NCI-H524 (cell line): Measurements from ENCODE around the gene CYFIP1.

Experiments used
- DNase-seq, 2 experiments: peaks; one replicate each; lab custom pipeline; 2025; lab: John Stamatoyannopoulos, UW

Gene CYFIP1

DNA sequence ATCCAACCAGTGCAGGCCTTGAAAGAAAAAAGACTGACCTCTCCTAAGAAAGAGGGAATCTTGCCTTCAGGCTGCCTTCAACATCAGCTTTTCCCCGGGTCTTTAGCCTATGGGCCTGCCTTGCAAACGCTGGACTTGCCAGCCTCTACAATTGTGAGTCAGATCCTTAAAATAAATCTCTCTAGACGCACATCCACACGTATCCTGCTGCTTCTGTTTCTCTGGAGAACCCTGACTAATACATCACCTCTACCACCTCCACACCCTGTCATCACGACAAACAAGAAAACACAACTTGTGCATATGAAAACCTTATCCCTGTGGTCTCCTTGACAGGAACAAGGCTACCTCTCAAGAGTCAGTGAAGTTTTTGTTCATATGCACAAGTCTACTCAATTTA lies 11.8 kb downstream of the CYFIP1 start:
- DNase-seq: no peak

DNA sequence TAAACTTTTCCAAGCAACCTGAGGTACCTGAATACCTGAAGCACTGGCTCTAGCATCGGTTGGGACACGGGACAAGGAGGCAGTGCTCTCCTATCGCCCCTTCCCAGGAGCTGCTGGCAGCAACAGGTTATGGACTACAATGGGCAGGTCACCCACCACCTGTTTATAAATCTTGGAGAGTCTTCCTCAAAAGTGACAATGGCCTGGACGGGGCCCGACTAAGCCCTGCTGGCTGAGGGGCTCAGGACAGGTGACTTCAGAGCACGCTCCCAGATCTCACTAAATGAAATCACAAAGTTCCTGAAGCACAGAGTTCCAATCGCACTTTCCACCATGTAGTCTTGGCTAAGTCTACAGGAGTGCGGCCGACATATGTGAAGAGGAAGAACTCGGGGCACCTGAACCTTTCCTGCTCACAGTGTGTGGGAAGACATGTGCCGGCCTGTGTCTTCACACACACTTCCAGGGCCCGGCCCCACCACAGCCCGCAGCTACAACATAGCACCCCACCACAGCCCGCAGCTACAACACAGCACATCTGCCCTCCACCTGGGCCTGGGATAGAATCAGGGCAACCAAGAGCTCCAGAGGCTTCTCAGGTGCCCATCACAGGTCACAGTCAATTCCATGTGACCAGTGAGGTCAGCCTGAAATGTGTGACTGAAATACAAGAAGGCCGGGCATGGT lies 12.9 kb downstream of the CYFIP1 start:
- no peak for DNase-seq

DNA sequence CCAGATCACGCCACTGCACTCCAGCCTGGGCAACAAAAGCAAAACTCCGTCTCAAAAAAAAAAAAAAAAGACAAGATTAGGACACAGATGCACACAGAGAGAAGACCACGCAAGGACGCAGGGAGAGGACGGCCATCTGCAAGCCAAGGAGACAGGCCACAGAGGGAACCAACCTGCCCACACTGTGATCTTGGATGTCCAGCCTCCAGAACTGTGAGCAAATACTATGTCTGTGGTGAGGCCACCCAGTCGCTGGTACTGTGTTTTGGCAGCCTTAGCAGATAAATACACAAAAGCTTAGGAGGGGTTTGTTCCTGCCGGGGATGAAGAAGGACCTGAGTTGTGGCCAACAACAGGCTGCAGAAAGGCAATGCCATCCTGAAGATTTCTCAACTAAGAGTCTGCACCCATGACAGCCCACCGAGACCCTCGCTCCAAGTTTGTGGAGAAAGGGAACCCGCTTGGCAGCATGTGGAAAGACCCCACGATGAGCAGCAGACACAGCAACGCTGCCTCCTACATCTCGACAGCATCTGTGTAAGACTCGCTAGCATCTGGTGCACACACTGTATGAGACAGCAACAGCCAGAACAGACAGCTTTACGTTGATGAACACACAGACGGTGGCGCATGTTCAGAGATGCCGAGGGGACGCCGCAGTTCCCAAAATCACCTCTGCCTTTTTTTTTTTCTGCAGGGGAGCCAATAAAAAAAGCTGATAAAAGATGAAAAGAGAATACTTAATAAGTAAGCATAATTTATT lies 13.7 kb downstream of the CYFIP1 start:
- no peak for DNase-seq

DNA sequence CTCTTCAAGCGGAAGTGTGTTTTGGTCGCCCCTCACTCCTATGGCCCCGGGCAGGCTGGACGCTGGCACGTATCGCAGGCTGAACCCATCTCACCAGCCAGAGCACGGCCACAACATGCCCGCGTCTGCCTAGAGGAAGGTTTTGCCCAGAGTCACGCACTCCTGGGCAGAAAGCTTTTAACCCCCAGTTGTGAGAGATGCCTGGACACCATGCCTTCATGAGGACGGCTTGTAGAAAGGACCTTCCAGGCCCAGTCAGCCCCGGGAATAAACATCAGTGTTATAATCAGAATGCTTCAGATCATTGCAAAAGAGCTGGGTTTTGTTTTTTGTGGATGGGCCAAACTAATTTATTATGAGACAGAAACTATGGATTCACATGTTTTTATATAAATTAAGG lies 16.5 kb downstream of the CYFIP1 start:
- no peak for DNase-seq

- DNase-seq: no peak
These were observed 17.6 kb downstream of the CYFIP1 start for GRCh38 chr15:22962611-22963010.

DNA sequence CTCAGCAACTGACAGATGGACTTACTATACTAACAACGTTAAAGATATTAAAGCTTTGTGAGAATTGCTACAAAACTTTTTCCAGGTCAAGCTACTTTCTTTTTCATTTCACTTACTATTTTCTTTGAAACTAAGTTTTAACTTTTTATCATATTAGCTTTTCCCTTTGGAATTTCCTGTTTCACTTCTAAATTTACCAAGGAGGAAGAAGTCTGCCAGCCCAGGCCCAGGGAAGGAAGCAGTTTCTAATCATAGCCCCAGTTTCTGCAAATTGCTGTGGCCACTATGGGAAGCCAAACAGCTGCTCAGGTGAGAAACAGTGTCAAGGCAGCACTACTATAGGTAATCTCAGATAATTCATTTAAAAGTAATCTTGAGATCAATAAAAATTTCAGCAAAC lies 18.4 kb downstream of the CYFIP1 start:
- no peak for DNase-seq

GRCh38 chr15:22960556-22960955 lies 19.6 kb downstream of the CYFIP1 start:
- DNase-seq: no peak

DNA sequence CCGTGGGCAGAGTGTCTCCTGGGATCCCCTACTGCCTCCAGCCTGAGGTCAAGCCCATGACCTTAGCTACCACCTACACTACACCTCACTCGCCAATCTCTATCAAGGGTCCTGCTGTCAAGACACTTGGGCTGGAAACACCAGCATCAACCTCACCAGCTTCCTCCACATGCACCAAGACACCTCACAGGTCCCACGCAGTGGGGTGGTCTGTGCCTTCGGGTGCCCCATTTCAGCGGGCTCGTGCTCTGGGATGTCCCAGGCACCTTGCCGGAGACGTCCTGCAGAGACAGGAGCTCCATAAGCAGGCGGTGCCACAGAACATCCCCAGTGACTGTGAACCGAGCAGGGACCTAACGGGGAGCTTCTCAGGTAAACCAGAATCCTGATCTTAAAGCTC lies 20.0 kb downstream of the CYFIP1 start:
- no peak for DNase-seq

DNA sequence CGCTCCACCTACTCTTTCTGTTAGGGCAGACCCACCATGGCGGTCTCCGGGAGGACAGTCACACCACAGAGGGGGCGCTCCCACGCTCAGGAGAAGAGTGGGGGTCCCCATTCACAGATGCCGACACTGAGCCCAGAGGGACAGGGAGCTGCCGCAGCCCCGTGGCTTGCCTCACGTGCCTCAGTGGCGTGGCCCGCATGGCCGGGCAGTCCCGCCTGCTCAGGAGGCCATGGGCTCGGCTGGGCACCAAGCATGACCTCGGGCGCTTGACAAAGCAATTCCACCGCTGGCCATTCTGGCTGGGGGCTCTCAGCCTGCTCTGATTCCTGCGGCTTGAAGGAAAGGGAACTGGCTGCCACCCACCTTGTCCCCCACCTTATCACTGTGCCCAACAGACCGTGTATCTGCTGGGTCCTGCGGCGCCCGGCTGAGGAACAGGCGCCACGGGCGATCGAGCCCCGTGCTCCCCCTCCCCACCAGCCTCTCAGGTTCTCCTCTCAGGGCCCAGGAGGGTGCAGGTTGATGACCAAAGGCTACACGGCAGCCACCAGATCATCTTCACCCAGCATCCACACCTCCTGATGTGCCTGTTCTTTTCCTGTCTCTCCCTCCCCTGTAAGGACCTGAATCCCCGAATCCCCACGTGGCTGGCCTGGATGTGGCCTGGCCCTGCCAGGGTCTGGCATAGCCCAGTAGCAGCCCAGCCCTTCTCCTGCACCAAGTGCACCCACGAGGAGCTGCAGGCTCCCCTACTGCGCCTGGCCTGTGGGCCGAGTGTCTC lies 20.7 kb downstream of the CYFIP1 start:
- DNase-seq: no peak

DNA sequence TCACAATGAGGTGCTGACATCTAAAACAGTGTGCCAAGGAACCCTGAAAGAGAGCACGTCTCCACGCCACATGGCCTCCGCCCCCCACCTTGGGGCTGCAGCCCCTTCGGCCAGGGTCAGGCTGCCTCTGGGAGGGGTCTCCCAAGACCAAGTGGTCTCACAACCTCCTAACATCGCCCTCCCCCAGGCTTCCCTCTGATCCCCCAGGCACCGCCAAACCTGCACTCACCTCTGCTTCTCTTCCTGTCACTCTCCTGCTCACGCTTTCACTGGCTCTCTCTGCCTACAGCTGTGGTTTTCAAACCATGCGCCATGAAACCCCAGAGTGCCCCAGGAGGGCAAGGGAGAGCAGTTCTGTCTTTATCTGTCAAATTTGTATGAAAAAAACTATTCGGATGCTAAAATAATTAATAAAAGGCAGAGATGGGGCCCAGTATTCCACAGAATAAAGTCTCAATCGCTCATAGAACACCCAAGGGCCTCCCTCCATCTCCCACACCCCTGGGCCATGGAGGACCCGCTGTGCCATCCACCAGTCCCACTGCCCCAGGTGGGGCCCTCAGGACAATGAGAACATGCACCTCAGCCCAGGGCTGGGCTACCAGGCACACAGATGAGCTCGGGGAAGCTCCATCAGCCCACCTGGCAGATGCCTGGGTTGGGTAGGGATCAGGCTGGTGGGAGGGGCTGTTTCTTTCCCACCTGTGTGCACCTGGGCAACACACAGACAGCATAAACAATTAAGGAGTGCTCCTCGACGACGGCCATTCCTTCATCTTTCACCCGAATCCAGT lies 21.5 kb downstream of the CYFIP1 start:
- no peak for DNase-seq

DNA sequence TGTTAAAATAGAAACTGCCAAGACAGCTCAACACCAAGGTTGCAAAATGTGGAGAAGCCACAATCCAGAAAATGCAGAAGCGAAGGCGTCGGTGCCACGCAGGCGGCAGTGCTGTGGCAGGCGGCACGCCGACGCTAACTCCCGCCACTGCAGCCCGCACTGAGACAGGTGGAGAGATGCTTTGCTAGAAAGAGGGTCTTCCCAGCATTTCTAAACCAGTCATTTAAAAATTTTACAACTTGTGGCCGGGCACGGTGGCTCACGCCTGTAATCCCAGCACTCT lies 23.2 kb downstream of the CYFIP1 start:
- no peak for DNase-seq

DNA sequence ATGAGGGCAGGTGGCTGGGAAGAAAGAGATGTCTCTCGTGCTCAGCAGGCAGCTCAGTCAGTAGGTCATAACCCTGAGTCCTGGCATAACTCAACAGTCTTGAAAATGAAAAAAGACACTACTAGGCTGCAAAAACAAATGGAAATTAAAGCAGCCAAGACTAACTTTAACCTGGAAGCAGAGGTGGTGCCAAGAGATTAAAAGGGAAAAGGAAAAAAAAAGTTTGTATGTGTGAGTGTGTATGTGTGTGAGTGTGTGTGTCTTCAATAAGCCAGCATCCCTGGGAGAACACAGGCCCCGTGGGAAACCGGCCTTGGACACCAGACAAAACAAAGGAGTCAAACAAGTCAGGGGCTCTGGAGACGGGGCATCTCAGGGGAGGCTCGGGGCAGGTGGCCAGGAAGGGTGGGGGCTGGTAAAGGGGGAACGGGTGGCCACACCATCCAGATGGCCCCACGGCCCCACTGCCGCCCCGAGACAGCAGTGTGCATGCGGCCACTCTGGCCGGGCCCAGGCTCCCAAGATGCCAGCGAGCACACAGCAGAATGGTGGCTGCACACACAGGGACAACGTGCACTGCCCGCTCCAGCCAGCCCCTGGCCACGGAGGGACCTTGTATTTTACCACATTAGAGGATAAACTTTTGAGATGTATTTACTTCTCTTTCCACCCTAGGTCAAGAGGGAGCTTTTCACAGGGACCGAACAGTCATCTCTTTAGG lies 23.8 kb downstream of the CYFIP1 start:
- peak in 1 of 2 experiments; percentile 24 for DNase-seq

DNA sequence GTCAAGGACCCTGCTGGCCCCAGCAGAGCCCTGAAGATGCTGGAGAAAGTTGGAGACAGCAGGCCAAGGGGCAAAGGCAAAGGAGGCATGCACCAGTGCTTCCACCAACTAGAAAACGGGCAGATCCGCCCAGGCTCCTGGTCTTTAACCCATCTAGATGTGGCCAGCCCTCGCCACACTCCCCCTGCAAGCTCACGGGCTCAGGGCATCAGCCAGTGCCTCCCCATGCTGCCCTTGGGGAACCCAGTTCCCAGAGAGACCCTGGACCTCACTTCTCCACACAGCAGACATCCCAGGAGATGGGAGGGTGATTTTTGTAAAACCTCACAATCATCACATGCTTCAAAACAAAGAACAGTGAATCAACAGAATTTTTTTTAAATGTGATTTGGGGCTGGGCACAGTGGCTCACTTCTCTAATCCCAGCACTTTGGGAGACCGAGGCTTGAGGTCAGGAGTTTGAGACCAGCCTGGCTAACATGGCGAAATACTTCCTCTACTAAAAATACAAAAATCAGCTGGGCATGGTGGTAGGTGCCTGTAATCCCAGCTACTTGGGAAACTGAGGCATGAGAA lies 24.5 kb downstream of the CYFIP1 start:
- DNase-seq: no peak

DNA sequence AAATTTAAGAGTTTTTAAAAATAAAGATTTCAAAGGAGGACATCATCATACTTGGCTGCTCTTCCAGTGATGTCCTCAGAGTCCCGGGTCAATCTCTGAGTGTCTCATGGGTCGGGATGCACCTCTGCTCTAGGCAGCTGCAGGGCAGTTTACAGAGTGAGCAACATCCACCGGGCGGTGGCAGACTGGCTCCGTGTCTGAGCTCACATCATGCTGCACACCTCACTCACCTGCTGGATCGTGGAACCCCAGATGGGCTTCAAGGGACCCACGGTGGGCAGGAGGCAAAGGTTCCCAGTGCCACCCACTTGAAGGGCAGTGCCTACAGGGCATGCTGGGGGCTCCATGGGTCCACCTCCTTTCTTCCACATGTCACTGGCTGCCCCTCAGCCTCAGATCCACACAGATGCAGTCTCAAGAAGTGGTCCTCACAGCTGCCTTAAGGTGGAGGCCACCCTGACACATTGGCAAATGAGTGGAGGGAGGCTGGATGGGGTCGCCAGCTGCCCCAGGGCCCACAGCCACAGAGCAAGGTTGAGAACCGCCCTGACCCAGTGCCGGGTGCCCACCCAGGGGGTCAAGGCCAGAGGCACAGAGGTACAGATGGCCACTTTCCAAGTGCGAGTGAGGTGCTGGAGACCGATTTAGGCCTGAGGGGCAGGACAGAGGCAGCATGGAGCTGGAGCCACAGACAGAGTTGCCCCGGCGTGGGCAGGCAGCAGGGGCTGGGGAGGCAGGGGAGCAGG lies 25.2 kb downstream of the CYFIP1 start:
- no peak for DNase-seq

GRCh38 chr15:22954326-22954725 lies 25.8 kb downstream of the CYFIP1 start:
- DNase-seq: no peak

DNA sequence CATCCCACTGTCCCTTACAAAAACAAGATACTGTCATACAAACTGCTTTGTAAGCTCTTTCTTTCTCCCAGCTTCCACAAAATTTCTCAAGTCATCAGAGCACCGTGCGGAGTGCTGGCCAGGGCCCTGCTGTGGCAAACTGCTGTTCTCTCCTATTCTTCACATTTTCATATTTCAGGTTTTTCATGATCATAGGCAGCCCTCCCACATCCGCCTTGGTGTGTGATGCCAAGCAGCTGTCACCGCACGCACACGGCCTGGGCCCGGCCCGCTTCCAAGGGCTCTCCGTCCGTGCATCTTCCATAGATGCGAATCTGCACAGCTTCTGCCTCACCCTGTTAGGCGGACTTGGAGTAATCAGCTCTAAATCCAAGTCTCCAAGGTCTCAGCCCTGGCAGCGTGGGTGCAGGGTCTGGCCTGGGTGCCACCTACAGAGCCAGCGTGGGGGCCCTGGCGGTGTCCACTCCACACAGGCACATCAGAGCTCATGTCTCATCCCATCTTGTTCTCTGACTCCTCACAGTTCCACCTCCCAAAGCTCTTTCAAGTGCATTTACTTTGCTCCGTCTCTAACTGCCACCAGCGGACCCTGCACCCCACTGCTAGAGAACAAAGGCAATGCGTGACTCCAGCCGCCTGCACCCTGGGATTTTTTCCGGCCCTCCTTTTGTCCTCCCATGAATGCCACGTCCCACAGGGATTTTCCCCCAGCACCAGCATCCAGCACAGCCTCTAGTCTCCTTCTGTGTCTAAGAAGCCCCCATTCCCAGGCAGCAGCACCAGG lies 27.2 kb downstream of the CYFIP1 start:
- DNase-seq: no peak

DNA sequence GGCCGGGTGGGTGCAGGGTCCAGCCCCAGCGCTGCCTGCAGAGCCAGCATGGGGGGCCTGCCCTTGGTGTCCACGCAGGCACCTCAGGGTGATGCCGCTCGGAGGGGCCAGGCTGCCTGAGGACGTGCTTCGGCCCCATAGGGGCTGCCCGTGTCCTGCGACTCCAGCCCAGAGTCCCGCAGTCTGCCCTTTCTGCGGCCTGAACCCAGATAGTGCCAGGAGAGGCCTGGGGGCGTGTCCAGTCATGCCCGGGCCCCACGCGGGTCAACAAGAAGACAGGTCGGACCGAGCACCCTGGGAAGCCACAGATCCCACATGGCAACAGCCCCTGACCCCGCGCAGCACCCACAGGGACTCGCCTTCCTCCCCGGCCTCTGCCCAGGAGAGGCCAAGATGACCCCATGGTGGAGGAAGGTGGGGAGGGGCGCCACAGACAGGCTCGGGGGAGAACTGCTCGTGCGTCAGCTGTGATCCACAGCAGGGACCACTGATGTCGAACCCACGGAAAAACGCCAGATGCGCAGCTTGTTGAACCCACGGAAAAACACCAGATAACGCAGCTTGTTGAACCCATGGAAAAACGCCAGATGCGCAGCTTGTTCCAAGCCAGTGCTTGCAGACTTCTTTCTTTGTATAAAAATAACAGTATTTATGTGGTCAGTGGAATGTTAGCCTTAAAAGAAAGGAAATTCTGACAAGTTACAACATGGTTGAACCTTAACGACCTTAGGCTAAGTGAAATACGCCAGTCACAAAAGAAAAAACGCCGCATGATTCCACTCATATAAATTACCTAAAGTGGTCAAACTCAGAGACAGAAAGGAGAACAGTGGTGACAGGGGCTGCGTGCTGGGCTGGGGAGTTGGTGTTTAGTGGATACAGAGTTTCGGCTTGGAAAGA lies 28.5 kb downstream of the CYFIP1 start:
- DNase-seq: no peak

DNA sequence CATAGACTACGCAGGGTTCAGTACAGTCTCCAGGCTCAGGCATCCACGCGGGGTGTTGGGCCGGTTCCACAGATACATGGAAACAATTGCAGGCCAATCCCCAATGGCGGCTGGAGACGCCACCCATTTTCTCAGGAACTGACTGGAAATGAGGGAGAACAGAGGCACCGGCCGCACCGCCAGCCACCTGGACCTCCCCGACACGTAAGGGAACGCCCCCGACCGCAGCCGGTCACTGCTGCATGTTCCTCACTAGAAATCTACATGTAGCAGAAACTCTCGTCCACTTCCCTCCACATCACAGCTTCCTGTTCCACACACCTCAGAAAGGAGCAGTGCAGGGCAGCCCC lies 29.2 kb downstream of the CYFIP1 start:
- no peak for DNase-seq
